ENCODE measurements around the gene BCAS3.

Gene BCAS3

DNA sequence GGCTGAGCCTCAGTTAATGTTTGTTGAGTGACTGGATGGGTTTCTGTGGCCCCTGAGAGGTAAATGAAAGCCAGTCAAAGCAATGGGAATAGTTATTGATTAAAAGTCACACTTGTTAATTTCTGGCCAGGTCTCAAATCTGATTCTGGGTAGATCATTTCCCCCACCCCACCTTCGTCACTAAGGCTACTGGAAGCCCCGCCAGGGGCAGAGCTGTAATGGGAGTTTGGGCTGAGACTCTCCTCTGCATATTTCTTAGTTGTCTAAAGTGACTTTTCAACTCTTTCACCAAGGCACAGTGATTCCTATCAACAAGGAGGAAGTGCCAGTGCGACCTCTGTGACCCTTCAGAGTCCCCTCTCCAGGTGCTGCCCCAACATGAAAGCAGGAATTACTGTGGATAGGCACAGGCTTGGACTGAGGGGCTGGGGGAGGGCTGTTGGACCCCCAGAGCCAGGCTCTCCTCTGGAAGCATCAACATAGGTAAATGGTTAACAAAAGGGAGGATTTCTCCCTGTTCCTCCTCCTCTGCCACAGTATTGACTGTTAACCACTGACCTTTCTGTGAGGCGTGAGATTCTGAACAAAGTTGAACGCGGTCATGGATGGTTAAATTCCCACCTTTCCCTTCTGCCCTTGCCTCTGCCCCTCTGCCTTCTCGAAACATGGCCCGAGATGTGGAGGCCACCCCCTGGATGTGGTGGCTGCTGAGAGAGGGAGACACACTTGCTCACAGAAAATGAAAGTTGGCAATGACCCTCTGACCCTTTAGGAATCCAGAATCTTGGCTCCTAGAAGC, 701.2 kb downstream of the BCAS3 start:
- H3K4me3 Mint-ChIP-seq, result no peak overlapping the region
- no peak for DNase-seq
- H3K27ac Mint-ChIP-seq, result peak overlapping the region; percentile 54
- H3K4me1 Mint-ChIP-seq, result peaks cover 55% of the 10 kb centered on the region
- TF ChIP-seq CTCF (IDR thresholded peaks at IDR 0.05), result no peak
- H3K27me3 Mint-ChIP-seq (ENCODE audit: low read depth, poor library complexity), result peaks cover 21% of the 10 kb centered on the region
- no peaks in the 10 kb centered on the region for H3K9me3 Mint-ChIP-seq
- no peaks in the 10 kb centered on the region for H3K36me3 Mint-ChIP-seq (ENCODE audit: low read depth)

- Mint-ChIP-seq H3K4me1 (peaks cover 55% of the 10 kb centered on the region), H3K27me3 (ENCODE audit: low read depth, poor library complexity) (peaks cover 21% of the 10 kb centered on the region), H3K27ac (peak overlapping the region; percentile 54), H3K9me3 (no peaks in the 10 kb centered on the region), H3K4me3 (no peak overlapping the region), H3K36me3 (ENCODE audit: low read depth) (no peaks in the 10 kb centered on the region)
- TF ChIP-seq CTCF (IDR thresholded peaks at IDR 0.05), result no peak
- no peak for DNase-seq
These were observed 702.0 kb downstream of the BCAS3 start for GRCh38 chr17:61379457-61380216.

DNA sequence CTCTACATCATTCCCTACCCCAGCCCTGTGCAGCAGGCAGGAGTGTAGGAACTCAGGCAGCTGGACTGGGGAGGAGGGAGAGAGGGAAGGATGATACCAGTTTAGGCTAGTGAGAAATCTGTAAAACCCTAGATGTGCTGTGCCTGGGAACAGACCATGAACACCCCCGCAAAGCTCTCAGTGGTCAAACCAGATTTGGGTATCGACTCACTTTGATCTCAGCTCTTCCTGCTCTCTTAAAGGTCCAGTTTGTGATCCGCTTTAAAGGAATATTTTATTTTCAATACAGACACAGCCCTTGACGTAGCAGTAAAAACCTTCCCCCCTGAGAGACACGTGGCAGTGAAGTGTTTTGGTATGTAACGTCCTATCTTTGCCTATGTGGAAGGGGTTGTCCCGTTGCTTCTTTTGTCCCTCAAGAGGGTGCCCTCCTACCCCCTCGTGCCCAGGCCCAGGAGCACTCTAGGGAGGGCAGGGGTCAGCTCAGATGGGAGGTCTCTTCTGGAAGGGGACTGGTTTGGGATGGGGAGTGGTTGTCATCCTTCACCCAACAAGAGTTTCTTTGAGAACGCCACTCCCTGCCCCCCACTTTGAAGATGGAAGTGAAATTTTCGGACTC, 702.7 kb downstream of the BCAS3 start:
- Mint-ChIP-seq H3K27ac (peak overlapping the region; percentile 50), H3K4me3 (no peak overlapping the region), H3K4me1 (peaks cover 60% of the 10 kb centered on the region), H3K36me3 (ENCODE audit: low read depth) (no peaks in the 10 kb centered on the region), H3K9me3 (no peaks in the 10 kb centered on the region), H3K27me3 (ENCODE audit: low read depth, poor library complexity) (peaks cover 24% of the 10 kb centered on the region)
- DNase-seq, result no peak
- no peak for TF ChIP-seq CTCF (IDR thresholded peaks at IDR 0.05)

- Mint-ChIP-seq H3K4me1 (peaks cover 67% of the 10 kb centered on the region), H3K4me3 (no peak overlapping the region), H3K36me3 (ENCODE audit: low read depth) (no peaks in the 10 kb centered on the region), H3K27ac (no peak overlapping the region), H3K27me3 (ENCODE audit: low read depth, poor library complexity) (peaks cover 25% of the 10 kb centered on the region), H3K9me3 (no peaks in the 10 kb centered on the region)
- TF ChIP-seq CTCF (IDR thresholded peaks at IDR 0.05), result no peak
- no peak for DNase-seq
These were observed 703.3 kb downstream of the BCAS3 start for GRCh38 chr17:61380836-61381525.

- H3K4me1 Mint-ChIP-seq, result peaks cover 68% of the 10 kb centered on the region
- TF ChIP-seq CTCF (IDR thresholded peaks at IDR 0.05), result no peak
These were observed 703.9 kb downstream of the BCAS3 start for GRCh38 chr17:61381537-61381936.

More at GRCh38 chr17:61381537-61381936, 703.9 kb downstream of the BCAS3 start:
- Mint-ChIP-seq H3K36me3 (ENCODE audit: low read depth) (no peaks in the 10 kb centered on the region), H3K27ac (no peak overlapping the region), H3K4me3 (no peak overlapping the region), H3K9me3 (no peaks in the 10 kb centered on the region), H3K27me3 (ENCODE audit: low read depth, poor library complexity) (peaks cover 25% of the 10 kb centered on the region)
- no peak for DNase-seq

Measured in nephron progenitor cell (in vitro differentiated cells).